Left ventricle myocardium inferior (tissue), 1 donor: ENCODE measurements around the gene CERT1. TPM values are rescaled to one million over a fixed set of nuclear protein-coding genes. Genes with fewer than 3 reads are reported as not detected.
"Not testable (repeated sequence)": the region's sequence is repeated elsewhere in the genome, so short reads cannot be mapped to it uniquely, and the experiment has no call there.

Experiments used
- DNase-seq: peaks from one replicate; pipeline ENCODE4 v3.0.0-alpha.2; 2020
- H3K27ac ChIP-seq: fragments of 200-600 bp; replicated peaks from 2 replicates; pipeline ENCODE4 v1.8.0; 2021
- H3K27me3 ChIP-seq: fragments of 200-600 bp; 2 replicates; pipeline ENCODE4 v1.8.0; 2021; ENCODE audit warnings: low read depth
- H3K36me3 ChIP-seq: fragments of 200-600 bp; 2 replicates; pipeline ENCODE4 v1.8.0; 2021
- H3K4me1 ChIP-seq: fragments of 200-600 bp; 2 replicates; pipeline ENCODE4 v1.8.0; 2021
- H3K4me3 ChIP-seq: fragments of 200-600 bp; 2 replicates; pipeline ENCODE4 v1.8.0; 2021; ENCODE audit warnings: mild to moderate bottlenecking, moderate library complexity
- H3K9me3 ChIP-seq: fragments of 200-600 bp; replicated peaks from 2 replicates; pipeline ENCODE4 v1.8.0; 2021
- intact Hi-C: fragments of 100-400 bp; cut with micrococcal nuclease; formaldehyde crosslinking; loops from one replicate; pipeline ENCODE4 v1.11.0; 2022
- total RNA-seq: library from RNA; stranded (reverse); fragmentation: NEBNext Ultra II Directional; extraction: Animal tissue kit (Norgen Biotek cat#: 25700); gene quantifications from one replicate; pipeline ENCODE4 v1.2.1, GENCODE V29; 2021
- TF ChIP-seq, protein P1 (sequence below): fragments of 200-600 bp; IDR thresholded peaks from 2 replicates; pipeline ENCODE4 v1.8.0; 2021; ENCODE audit warnings: antibody characterized with exemption, mild to moderate bottlenecking, borderline replicate concordance
- donor health status: DM: no; HTN: yes; CAD: no; lungs with severe emphysema.

The CERT1 gene
- total RNA-seq, 1 donor from 2014 or later, result 28.8 TPM

DNA sequence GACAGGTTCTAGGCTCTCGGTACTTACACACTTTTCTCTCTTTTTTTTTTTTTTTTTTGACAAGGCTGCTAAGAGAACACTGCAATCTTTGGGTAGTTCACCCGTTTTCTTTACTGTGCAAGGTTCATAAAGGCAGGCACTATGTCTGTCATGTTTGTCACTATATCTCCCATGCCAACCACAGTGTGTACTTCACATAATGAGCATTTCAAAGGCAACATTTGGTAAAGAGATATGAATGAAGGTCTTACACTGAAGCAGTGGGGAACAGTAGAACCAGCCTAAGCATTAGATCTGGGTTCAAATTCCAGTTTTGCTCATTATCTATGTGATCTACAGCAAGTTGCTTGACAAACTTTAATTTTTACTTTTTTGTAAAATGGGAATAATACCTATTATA, 175.9 kb downstream of the CERT1 start:
- Histone ChIP-seq H3K9me3 (no peaks in the 10 kb centered on the region), H3K36me3 (no peaks in the 10 kb centered on the region), H3K4me1 (peaks cover 24% of the 10 kb centered on the region), H3K4me3 (no peak overlapping the region), H3K27me3 (peaks cover 1% of the 10 kb centered on the region), H3K27ac (no peak overlapping the region)
- TF ChIP-seq, protein P1, sequence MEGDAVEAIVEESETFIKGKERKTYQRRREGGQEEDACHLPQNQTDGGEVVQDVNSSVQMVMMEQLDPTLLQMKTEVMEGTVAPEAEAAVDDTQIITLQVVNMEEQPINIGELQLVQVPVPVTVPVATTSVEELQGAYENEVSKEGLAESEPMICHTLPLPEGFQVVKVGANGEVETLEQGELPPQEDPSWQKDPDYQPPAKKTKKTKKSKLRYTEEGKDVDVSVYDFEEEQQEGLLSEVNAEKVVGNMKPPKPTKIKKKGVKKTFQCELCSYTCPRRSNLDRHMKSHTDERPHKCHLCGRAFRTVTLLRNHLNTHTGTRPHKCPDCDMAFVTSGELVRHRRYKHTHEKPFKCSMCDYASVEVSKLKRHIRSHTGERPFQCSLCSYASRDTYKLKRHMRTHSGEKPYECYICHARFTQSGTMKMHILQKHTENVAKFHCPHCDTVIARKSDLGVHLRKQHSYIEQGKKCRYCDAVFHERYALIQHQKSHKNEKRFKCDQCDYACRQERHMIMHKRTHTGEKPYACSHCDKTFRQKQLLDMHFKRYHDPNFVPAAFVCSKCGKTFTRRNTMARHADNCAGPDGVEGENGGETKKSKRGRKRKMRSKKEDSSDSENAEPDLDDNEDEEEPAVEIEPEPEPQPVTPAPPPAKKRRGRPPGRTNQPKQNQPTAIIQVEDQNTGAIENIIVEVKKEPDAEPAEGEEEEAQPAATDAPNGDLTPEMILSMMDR, result no peak
- intact Hi-C loops, result no loop called here
- DNase-seq, result no peak

DNA sequence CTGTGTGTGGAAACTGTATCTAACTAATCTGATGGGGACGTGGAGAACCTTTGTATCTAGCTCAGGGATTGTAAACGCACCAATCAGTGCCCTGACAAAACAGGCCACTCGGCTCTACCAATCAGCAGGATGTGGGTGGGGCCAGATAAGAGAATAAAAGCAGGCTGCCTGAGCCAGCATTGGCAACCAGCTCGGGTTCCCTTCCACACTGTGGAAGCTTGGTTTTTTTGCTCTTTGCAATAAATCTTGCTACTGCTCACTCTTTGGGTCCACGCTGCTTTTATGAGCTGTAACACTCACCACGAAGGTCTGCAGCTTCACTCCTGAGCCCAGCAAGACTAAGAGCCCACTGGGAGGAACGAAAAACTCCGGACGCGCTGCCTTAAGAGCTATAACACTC, 177.0 kb downstream of the CERT1 start:
- H3K4me3 ChIP-seq, H3K9me3 ChIP-seq, H3K27ac ChIP-seq, intact Hi-C loops, DNase-seq, H3K36me3 ChIP-seq: not testable (repeated sequence)
- H3K27me3 ChIP-seq, result peaks cover 10% of the 10 kb centered on the region
- peaks cover 24% of the 10 kb centered on the region for H3K4me1 ChIP-seq

DNA sequence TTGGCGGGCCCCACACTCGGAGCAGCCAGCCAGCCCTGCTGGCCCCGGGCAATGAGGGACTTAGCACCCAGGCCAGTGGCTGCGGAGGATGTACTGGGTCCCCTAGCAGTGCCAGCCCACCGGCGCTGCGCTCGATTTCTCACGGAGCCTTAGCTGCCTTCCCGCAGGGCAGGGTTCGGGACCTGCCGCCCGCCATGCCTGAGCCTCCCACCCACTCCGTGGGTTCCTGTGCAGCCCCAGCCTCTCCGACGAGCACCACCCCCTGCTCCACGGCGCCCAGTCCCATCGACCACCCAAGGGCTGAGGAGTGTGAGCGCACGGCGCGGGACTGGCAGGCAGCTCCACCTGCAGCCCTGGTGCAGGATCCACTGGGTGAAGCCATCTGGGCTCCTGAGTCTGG, 177.7 kb downstream of the CERT1 start:
- Histone ChIP-seq H3K27me3 (peaks cover 10% of the 10 kb centered on the region), H3K4me1 (peaks cover 24% of the 10 kb centered on the region)
- H3K36me3 ChIP-seq, H3K9me3 ChIP-seq, intact Hi-C loops, H3K27ac ChIP-seq, DNase-seq, H3K4me3 ChIP-seq: not testable (repeated sequence)

DNA sequence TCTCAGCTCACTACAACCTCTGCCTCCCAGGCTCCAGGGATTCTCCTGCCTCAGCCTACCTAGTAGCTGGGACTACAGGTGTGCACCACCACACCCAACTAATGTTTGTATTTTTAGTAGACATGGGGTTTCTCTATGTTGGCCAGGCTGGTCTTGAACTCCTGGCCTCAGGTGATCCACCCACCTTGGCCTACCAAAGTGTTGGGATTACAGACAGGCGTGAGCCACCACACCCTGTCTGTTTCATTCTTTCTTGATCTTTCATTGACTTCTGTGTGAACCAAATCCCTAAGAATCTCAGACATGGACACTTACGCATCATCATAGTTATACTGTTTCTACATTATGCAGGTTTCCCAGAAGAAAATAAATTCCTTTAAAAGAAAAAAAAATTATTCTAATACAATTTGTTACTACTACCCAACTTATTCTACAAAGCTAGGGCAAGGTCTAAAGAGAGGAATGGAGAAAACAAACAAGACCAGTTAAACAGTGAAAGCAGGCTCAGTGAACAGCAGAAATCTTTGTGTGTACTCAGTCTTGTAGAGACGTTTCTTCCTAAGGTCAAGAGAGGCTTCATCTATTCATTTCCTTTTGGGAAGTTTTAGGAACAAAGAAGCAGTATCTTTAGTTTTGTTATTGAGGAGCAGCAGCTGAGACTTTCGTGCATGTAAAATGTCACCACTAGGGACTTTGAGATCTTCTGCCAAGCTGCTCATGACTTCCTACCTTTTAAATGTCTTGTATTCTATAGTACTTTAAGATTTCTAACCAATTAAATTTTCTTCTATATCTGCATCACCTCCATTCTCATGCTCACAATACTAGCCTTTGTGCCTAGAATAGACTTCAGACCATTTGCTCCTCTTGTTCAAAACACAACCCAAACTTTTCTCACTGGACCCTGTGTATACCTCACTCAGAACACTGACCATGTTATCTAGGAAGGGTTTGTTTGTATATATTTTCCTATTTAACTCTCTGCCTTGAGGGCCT, 180.0 kb downstream of the CERT1 start:
- H3K4me3 ChIP-seq, result no peak overlapping the region
- no peak overlapping the region for H3K27ac ChIP-seq
- peaks cover 5% of the 10 kb centered on the region for H3K4me1 ChIP-seq
- TF ChIP-seq, protein P1, result no peak
- DNase-seq, result no peak
- peaks cover 10% of the 10 kb centered on the region for H3K27me3 ChIP-seq
- intact Hi-C loops, result no loop called here
- H3K36me3 ChIP-seq, result no peaks in the 10 kb centered on the region
- H3K9me3 ChIP-seq, result no peaks in the 10 kb centered on the region

DNA sequence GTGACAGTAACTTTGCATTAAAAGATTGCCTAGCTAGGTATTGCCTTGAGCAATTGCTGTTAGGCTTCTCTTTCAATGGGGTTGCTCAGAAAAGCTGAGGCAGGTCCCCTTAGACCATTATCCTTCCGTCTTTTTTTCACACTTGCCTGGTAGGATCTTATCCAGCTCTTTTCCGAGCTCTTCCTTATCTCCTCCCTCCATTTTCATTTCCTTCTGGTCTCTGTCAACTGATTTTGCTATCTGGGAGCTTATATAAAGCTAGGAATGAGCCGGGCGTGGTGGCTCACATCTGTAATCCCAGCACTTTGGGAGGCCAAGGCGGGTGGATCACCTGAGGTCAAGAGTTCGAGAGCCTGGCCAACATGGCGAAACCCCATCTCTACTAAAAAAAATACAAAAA, 181.0 kb downstream of the CERT1 start:
- no peaks in the 10 kb centered on the region for H3K4me1 ChIP-seq
- no peak overlapping the region for H3K27ac ChIP-seq
- no peak overlapping the region for H3K4me3 ChIP-seq
- no peaks in the 10 kb centered on the region for H3K9me3 ChIP-seq
- TF ChIP-seq, protein P1, result no peak
- no peaks in the 10 kb centered on the region for H3K36me3 ChIP-seq
- H3K27me3 ChIP-seq, result peaks cover 10% of the 10 kb centered on the region
- intact Hi-C loops, result no loop called here
- DNase-seq, result no peak

Other genes with a start within 250 kb of the CERT1 start
- 10.2 TPM for gene HMGCR, start 174.4 kb downstream of the CERT1 start, total RNA-seq
- gene POLK, start 262 bp upstream of the CERT1 start, total RNA-seq, result 21.1 TPM
- 0.27 TPM for gene ANKDD1B, start 99.8 kb upstream of the CERT1 start, total RNA-seq
- 2.7 TPM for gene POC5, start 205.8 kb upstream of the CERT1 start, total RNA-seq